Measurements from ENCODE around the gene UGT2A3.

DNA sequence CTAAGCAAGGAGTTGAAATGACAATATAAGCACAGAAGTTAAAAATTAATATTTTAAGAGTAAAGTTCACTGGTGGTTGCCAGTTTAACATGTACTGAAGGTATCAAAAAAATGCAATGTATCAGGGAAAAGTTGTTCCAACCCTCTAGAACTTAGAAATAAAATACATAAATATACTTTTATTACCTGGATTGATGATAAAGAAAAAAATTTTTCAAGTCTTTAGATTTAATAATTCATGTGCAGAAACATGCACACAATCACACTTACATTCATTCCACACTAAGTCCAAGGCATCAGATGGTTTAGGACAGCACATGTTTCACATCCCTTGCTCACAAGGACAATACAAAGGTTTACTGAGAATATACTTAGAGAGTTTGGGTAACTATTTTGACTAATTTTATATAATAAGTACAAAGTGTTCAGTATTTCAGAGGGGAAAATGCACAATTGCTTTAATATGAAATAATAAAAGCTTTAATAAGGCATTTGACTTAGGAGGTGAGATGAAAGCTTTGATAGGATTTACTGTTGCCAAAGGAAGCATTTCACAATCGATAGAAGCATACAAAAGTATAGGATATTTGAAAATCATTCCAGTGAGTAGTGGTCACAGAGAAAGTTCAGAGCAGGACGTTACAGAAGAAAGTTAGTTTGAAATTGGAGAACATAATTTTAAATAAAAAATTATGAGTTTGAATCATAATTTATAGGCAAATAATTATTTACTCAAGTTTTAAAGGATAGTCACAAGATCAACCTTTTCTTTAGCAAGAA, 392 bp upstream of the UGT2A3 start:
- TF ChIP-seq, protein P1, sequence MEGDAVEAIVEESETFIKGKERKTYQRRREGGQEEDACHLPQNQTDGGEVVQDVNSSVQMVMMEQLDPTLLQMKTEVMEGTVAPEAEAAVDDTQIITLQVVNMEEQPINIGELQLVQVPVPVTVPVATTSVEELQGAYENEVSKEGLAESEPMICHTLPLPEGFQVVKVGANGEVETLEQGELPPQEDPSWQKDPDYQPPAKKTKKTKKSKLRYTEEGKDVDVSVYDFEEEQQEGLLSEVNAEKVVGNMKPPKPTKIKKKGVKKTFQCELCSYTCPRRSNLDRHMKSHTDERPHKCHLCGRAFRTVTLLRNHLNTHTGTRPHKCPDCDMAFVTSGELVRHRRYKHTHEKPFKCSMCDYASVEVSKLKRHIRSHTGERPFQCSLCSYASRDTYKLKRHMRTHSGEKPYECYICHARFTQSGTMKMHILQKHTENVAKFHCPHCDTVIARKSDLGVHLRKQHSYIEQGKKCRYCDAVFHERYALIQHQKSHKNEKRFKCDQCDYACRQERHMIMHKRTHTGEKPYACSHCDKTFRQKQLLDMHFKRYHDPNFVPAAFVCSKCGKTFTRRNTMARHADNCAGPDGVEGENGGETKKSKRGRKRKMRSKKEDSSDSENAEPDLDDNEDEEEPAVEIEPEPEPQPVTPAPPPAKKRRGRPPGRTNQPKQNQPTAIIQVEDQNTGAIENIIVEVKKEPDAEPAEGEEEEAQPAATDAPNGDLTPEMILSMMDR (IDR thresholded peaks at IDR 0.05; ENCODE audit: control extremely low read depth in 1 of 3, insufficient read depth in 1 of 3, low read depth in 1 of 3, low read length in 3 of 3): no peak
- TF ChIP-seq TAF1 (IDR thresholded peaks at IDR 0.05; ENCODE audit: low read depth, low read length) (no peak), SUZ12 (IDR thresholded peaks at IDR 0.05; ENCODE audit: low read length) (no peak), EP300 (IDR thresholded peaks at IDR 0.05; ENCODE audit: borderline replicate concordance in 1 of 2, low read depth in 2 of 2, low read length in 2 of 2) (no peak), SP1 (IDR thresholded peaks at IDR 0.05; ENCODE audit: low read depth, low read length) (no peak), ZNF274 (IDR thresholded peaks at IDR 0.05; ENCODE audit: borderline replicate concordance, extremely low read depth, low read length) (no peak), MAFK (IDR thresholded peaks at IDR 0.05; ENCODE audit: low read depth, low read length) (no peak), NRF1 (IDR thresholded peaks at IDR 0.05; ENCODE audit: low read depth, low read length) (no peak)
- TF ChIP-seq, protein P2, sequence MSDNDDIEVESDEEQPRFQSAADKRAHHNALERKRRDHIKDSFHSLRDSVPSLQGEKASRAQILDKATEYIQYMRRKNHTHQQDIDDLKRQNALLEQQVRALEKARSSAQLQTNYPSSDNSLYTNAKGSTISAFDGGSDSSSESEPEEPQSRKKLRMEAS (IDR thresholded peaks at IDR 0.05): no peak
- TF ChIP-seq, protein P3, sequence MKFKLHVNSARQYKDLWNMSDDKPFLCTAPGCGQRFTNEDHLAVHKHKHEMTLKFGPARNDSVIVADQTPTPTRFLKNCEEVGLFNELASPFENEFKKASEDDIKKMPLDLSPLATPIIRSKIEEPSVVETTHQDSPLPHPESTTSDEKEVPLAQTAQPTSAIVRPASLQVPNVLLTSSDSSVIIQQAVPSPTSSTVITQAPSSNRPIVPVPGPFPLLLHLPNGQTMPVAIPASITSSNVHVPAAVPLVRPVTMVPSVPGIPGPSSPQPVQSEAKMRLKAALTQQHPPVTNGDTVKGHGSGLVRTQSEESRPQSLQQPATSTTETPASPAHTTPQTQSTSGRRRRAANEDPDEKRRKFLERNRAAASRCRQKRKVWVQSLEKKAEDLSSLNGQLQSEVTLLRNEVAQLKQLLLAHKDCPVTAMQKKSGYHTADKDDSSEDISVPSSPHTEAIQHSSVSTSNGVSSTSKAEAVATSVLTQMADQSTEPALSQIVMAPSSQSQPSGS (IDR thresholded peaks at IDR 0.05; ENCODE audit: low read length): no peak
